Renal cortex interstitium (tissue), 11 donors: Measurements from ENCODE around the gene TRIP4. TPM values are rescaled to one million over a fixed set of nuclear protein-coding genes. Genes with fewer than 3 reads are reported as not detected.
A peak's percentile ranks its signal among the peaks of the same experiment; 100 is the strongest.
"Not testable (repeated sequence)": the region's sequence is repeated elsewhere in the genome, so short reads cannot be mapped to it uniquely, and the experiment has no call there.

Source experiments
- DNase-seq, 11 donors: peaks; one replicate each; pipeline ENCODE4 v3.0.0-alpha.2; 2013; ENCODE audit warnings: low read depth in 9 of 11, low spot score in 4 of 11; ENCODE audit errors: extremely low read depth in 1 of 11
- polyA plus RNA-seq, 3 donors: library from polyadenylated mRNA; unstranded; fragments of 120-200 nt; gene quantifications; one replicate each; pipeline ENCODE4 v1.2.1, GENCODE V29; 2013; ENCODE audit not compliant: insufficient read length in 3 of 3

The TRIP4 gene
- polyA plus RNA-seq, 3 donors = 36.8 to 48.0 (median 45.3) TPM

GRCh38 chr15:64464276-64465005 is 76.8 kb downstream of the TRIP4 start:
- DNase-seq = no peak

GRCh38 chr15:64466408-64467141 is 78.9 kb downstream of the TRIP4 start:
- no peak for DNase-seq

GRCh38 chr15:64472161-64472560 is 84.5 kb downstream of the TRIP4 start:
- no peak for DNase-seq

- DNase-seq = no peak
These were observed 87.2 kb downstream of the TRIP4 start for GRCh38 chr15:64474846-64475245.

GRCh38 chr15:64476550-64476949 is 88.9 kb downstream of the TRIP4 start:
- no peak for DNase-seq

- DNase-seq = no peak
These were observed 91.2 kb downstream of the TRIP4 start for GRCh38 chr15:64478863-64479262.

- no peak for DNase-seq
These were observed 93.3 kb downstream of the TRIP4 start for GRCh38 chr15:64480891-64481290.

GRCh38 chr15:64483749-64484148 is 96.1 kb downstream of the TRIP4 start:
- DNase-seq = no peak

GRCh38 chr15:64485796-64486195 is 98.2 kb downstream of the TRIP4 start:
- DNase-seq = no peak

GRCh38 chr15:64490598-64491259 is 103.1 kb downstream of the TRIP4 start:
- DNase-seq = no peak

GRCh38 chr15:64493641-64494040 is 106.0 kb downstream of the TRIP4 start:
- DNase-seq = no peak

- DNase-seq = not testable (repeated sequence)
These were observed 108.3 kb downstream of the TRIP4 start for GRCh38 chr15:64495968-64496367.

GRCh38 chr15:64500695-64501395 is 113.2 kb downstream of the TRIP4 start:
- no peak for DNase-seq

GRCh38 chr15:64501396-64501715 is 113.7 kb downstream of the TRIP4 start:
- DNase-seq = no peak

GRCh38 chr15:64502151-64502550 is 114.5 kb downstream of the TRIP4 start:
- DNase-seq = no peak

- no peak for DNase-seq
These were observed 114.9 kb downstream of the TRIP4 start for GRCh38 chr15:64502551-64502950.

- DNase-seq = peak in 8 of 11 donors; percentile 14 to 65 (median 36)
These were observed 115.6 kb downstream of the TRIP4 start for GRCh38 chr15:64503197-64503596.

GRCh38 chr15:64503640-64504039 is 116.0 kb downstream of the TRIP4 start:
- no peak for DNase-seq
